K562 (cell line): ENCODE results near the gene PEAR1. TPM values are rescaled to one million over a fixed set of nuclear protein-coding genes. Genes with fewer than 3 reads are reported as not detected.

ENCODE experiments used
- ETV5 ChIP-seq: sonication (generic); formaldehyde crosslinking; IDR thresholded peaks from 2 replicates; pipeline ENCODE4 v1.4.0; 2020; ENCODE audit warnings: low read depth, mild to moderate bottlenecking, missing genetic modification reagents
- GATAD2A ChIP-seq: fragments of 450-650 bp; IDR thresholded peaks from 2 replicates; pipeline ENCODE4 v1.6.1; 2017
- HNRNPK ChIP-seq: fragments of 200-400 bp; formaldehyde crosslinking; IDR thresholded peaks from one replicate; pipeline ENCODE4 v1.6.1; 2018; ENCODE audit warnings: mild to moderate bottlenecking, low read depth, low read length; ENCODE audit not compliant: poor library complexity, severe bottlenecking
- IRF2 ChIP-seq: sonication (generic); formaldehyde crosslinking; IDR thresholded peaks from 2 replicates; pipeline ENCODE4 v1.8.1; 2022; ENCODE audit warnings: mild to moderate bottlenecking, missing genetic modification reagents
- PBX2 ChIP-seq, 2 experiments: IDR thresholded peaks in 1 of 2; conservative IDR thresholded peaks in 1 of 2; 2 replicates each; pipeline ENCODE4 v1.6.1; 2016; ENCODE audit warnings: low read depth in 2 of 2, mild to moderate bottlenecking in 1 of 2, missing compliant biosample characterization in 1 of 2, missing genetic modification characterization in 1 of 2, moderate library complexity in 1 of 2
- RBFOX2 ChIP-seq: fragments of 200-400 bp; formaldehyde crosslinking; IDR thresholded peaks from 2 replicates; pipeline ENCODE4 v1.6.1; 2017; ENCODE audit warnings: low read depth, mild to moderate bottlenecking, low read length, moderate library complexity
- RBM15 ChIP-seq: fragments of 200-400 bp; formaldehyde crosslinking; IDR thresholded peaks from 2 replicates; pipeline ENCODE4 v1.6.1; 2018; ENCODE audit warnings: mild to moderate bottlenecking, low read length, moderate library complexity; ENCODE audit not compliant: insufficient read depth
- TEAD1 ChIP-seq, 2 experiments: fragments of 450-650 bp in 1 of 2; sonication (generic) in 1 of 2; formaldehyde crosslinking; IDR thresholded peaks; 2 replicates each; pipeline versions ENCODE4 v1.4.0 to v1.8.0; 2020 to 2022; ENCODE audit warnings: mild to moderate bottlenecking in 2 of 2, missing genetic modification reagents in 1 of 2
- UBTF ChIP-seq, 2 experiments: IDR thresholded peaks; 2 replicates each; pipeline ENCODE4 v1.6.1; 2012; ENCODE audit warnings: improper control_type of control experiment in 2 of 2, low read depth in 2 of 2, low read length in 2 of 2, borderline replicate concordance in 1 of 2
- XRCC3 ChIP-seq: fragments of 450-650 bp; IDR thresholded peaks from 2 replicates; pipeline ENCODE4 v1.6.1; 2017; ENCODE audit warnings: mild to moderate bottlenecking, moderate library complexity
- YY1 ChIP-seq, 3 experiments: IDR thresholded peaks; 2 replicates each; pipeline ENCODE4 v1.6.1; 2011; ENCODE audit warnings: low read length in 2 of 3, mild to moderate bottlenecking in 2 of 3, moderate library complexity in 2 of 3, borderline replicate concordance in 1 of 3, control low read depth in 1 of 3, low read depth in 1 of 3; ENCODE audit not compliant: insufficient read depth in 3 of 3, insufficient replicate concordance in 2 of 3, control insufficient read depth in 1 of 3, insufficient read length in 1 of 3; ENCODE audit errors: extremely low read depth in 1 of 3
- ZNF436 ChIP-seq: fragments of 250-450, 450-650 bp; sonication (Bioruptor Pico); formaldehyde crosslinking; IDR thresholded peaks from 2 replicates; pipeline ENCODE4 v1.7.0; 2020; ENCODE audit warnings: mild to moderate bottlenecking
- polyA plus RNA-seq, 8 experiments: library from polyadenylated mRNA; depleted of rRNA in 4 of 8; stranded (reverse) in 5 of 8; unstranded in 3 of 8; fragments of >200 nt; fragmentation: Nextera tagmentation in 2 of 8; fragmentation: Illumina TruSeq in 1 of 8; extraction: Ambion mirVana in 2 of 8; extraction: Trizol in 1 of 8; gene quantifications; 2 replicates each; pipeline versions ENCODE4 v1.2.1 to v1.2.3, GENCODE V29; 2011 to 2014; ENCODE audit warnings: inconsistent platforms in 1 of 8, missing spikeins in 1 of 8
- total RNA-seq, 7 experiments: library from RNA; depleted of rRNA in 6 of 7; stranded (reverse); fragments of >200 nt in 6 of 7; fragmentation: Illumina TruSeq in 2 of 7; extraction: Trizol in 2 of 7; gene quantifications; 2 replicates each; pipeline versions ENCODE4 v1.2.1 to v1.2.3, GENCODE V29; 2011 to 2021; ENCODE audit warnings: low replicate concordance in 1 of 7
- TF ChIP-seq, protein P1 (sequence below): fragments of 450-650 bp; formaldehyde crosslinking; conservative IDR thresholded peaks from 2 replicates; pipeline ENCODE4 v1.4.0; 2022; ENCODE audit warnings: mild to moderate bottlenecking, missing genetic modification characterization

PEAR1 gene
- total and polyA plus RNA-seq, 9 of the 15 experiments (the other 6 are each of a cell fraction or from before 2014, with no cell fraction given) = 0.87 to 13.9 (median 6.1) TPM

GRCh38 chr1:156862997-156863599 lies 30.4 kb upstream of the PEAR1 start (continued):
- TF ChIP-seq YY1 (IDR thresholded peaks at IDR 0.05; ENCODE audit: borderline replicate concordance in 1 of 3, control insufficient read depth in 1 of 3, extremely low read depth in 1 of 3, insufficient read depth in 3 of 3, insufficient read length in 1 of 3, insufficient replicate concordance in 2 of 3, low read depth in 1 of 3, low read length in 2 of 3) (no peak), ZNF436 (CRISPR knock-in tag) (no peak), ETV5 (CRISPR knock-in tag) (peak; percentile 69; the same call in 1 of the 2 replicates), IRF2 (CRISPR knock-in tag) (no peak), HNRNPK (no peak), UBTF (IDR thresholded peaks at IDR 0.05; ENCODE audit: borderline replicate concordance in 1 of 2, low read depth in 2 of 2, low read length in 2 of 2) (0 out of 4 replicates have a peak, but pooled peaks of 1 of the 2 experiments have one; percentile 33), RBM15 (no peak), RBFOX2 (peak; percentile 27; the same call in 1 of the 2 replicates), PBX2 (CRISPR knock-in tag; IDR thresholded peaks at IDR 0.05; ENCODE audit: low read depth) (no peak), PBX2 (tag; conservative IDR thresholded peaks at IDR 0.05; ENCODE audit: low read depth) (peak; percentile 74), XRCC3 (no peak), GATAD2A (peak; percentile 100), TEAD1 (CRISPR knock-in tag; IDR thresholded peaks at IDR 0.05) (peak; percentile 1 to 88; a peak in 1 of 4 replicates)
- TF ChIP-seq, protein P1, sequence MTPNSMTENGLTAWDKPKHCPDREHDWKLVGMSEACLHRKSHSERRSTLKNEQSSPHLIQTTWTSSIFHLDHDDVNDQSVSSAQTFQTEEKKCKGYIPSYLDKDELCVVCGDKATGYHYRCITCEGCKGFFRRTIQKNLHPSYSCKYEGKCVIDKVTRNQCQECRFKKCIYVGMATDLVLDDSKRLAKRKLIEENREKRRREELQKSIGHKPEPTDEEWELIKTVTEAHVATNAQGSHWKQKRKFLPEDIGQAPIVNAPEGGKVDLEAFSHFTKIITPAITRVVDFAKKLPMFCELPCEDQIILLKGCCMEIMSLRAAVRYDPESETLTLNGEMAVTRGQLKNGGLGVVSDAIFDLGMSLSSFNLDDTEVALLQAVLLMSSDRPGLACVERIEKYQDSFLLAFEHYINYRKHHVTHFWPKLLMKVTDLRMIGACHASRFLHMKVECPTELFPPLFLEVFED (CRISPR knock-in tag) = peak; percentile 27; the same call in 1 of the 2 replicates
